ENCODE data around the gene UBE2M. TPM values are rescaled to one million over a fixed set of nuclear protein-coding genes. Genes with fewer than 3 reads are reported as not detected.
A peak's percentile ranks its signal among the peaks of the same experiment; 100 is the strongest.

Gene UBE2M
- total RNA-seq, 2 donors from 2014 or later = 17.1 to 18.9 TPM

DNA sequence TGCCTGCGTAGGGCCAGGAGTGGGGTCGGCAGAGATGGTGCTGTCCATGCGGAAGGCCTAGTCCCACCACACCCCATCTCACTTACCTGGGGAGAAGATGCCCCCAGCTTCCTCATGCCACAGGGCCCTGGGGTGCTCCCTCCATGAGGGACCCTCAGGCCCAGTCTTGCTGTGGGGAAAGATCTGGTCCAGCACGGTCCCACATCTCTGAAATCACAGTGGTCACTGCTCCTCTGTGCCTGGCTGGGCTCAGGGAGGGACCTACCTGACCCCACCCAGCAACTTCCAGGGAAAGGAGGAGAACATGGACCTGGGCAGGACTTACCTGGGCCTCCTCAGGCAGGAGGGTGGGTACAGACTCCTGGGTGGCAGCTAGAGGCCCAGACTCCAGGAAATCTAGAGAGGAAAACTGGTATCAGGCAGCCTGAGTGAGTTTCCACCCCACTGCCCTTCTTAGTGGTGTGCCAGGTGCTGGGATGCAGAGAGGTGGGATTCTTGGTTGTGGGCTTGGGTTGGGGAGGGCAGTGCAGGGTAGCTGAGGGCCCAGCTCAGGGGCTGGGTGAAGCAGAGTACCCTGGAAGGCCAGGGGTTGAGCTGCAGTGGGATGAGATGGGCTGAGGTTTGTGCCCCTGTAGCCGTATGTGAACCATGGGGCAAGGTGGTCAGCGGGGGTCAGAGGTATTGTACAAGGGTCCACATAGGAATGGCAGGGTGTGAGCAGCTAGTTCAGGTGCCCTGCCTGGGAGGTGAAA, 11.0 kb upstream of the UBE2M start:
- ATAC-seq (ENCODE audit: insufficient number of reproducible peaks, low FRiP score, low read depth) (no peak), DNase-seq (ENCODE audit: low spot score) (no peak)
- H3K27me3 ChIP-seq (replicated peaks; ENCODE audit: insufficient read depth) = no peaks in the 10 kb centered on the region
- H3K4me1 ChIP-seq (ENCODE audit: control insufficient read depth in 1 of 2, low read depth in 2 of 2) = peaks cover 9 to 21% of the 10 kb centered on the region in 2 donors
- H3K36me3 ChIP-seq = peaks cover 24% of the 10 kb centered on the region
- H3K9me3 ChIP-seq = no peaks in the 10 kb centered on the region
- no peak overlapping the region for H3K27ac ChIP-seq
- no peak overlapping the region for H3K4me3 ChIP-seq
- TF ChIP-seq, protein P1, sequence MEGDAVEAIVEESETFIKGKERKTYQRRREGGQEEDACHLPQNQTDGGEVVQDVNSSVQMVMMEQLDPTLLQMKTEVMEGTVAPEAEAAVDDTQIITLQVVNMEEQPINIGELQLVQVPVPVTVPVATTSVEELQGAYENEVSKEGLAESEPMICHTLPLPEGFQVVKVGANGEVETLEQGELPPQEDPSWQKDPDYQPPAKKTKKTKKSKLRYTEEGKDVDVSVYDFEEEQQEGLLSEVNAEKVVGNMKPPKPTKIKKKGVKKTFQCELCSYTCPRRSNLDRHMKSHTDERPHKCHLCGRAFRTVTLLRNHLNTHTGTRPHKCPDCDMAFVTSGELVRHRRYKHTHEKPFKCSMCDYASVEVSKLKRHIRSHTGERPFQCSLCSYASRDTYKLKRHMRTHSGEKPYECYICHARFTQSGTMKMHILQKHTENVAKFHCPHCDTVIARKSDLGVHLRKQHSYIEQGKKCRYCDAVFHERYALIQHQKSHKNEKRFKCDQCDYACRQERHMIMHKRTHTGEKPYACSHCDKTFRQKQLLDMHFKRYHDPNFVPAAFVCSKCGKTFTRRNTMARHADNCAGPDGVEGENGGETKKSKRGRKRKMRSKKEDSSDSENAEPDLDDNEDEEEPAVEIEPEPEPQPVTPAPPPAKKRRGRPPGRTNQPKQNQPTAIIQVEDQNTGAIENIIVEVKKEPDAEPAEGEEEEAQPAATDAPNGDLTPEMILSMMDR (IDR thresholded peaks at IDR 0.05) = no peak

DNA sequence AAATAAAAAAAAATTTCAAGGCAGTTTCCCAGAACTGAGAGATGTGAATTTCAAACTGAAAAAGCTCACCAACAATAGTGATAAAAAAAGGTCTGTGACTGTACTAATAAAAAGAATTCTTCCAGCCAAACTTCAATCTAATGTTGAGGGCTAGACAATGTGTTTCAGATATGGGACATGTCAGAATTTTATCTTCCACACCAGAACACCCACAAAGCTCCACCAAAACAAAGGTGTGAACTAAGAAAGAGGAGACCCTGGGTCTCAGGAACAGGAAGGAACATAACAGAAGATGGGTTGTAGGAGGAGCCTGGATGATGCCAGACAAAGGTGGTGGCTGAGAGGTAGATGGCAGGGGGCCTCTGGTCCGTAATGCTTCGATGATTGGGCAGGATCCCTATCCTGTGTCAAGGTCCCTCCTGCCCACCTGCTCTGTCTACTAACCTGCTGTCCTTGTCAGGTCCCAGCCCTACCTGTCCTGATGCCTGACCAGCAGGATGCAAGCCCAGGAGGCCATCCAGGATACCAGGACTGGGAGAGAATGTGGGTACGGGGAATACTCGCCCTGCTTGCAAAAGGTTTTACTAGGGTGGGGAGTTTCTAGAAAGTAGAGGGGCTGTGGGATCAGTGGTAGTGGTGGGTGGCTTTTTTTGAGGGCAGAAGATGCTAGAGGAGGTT, 10.2 kb upstream of the UBE2M start:
- TF ChIP-seq, protein P1 (IDR thresholded peaks at IDR 0.05) = no peak
- no peak for DNase-seq (ENCODE audit: low spot score)

DNA sequence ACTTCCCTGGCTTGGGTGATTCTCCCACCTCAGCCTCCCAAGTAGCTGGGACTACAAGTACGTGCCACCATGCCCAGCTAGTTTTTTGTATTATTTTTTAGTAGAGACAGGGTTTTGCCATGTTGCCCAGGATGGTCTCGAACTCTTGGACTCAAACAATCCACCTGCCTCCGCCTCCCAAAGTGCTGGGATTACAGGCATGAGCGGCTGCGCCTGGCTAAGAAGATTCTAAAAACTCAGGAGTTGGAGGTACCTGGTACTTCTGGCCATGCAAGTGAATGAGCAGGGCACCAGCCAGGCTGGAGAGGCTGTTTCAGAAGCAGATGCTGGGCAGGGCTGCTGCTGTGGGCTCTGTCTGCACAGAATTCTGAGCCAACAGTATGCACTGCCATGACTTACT, 8.6 kb upstream of the UBE2M start:
- Histone ChIP-seq H3K9me3 (no peaks in the 10 kb centered on the region), H3K4me3 (no peak overlapping the region), H3K36me3 (peaks cover 24% of the 10 kb centered on the region), H3K27me3 (replicated peaks; ENCODE audit: insufficient read depth) (no peaks in the 10 kb centered on the region), H3K4me1 (ENCODE audit: control insufficient read depth in 1 of 2, low read depth in 2 of 2) (peaks cover 9 to 23% of the 10 kb centered on the region in 2 donors), H3K27ac (no peak overlapping the region)
- DNase-seq (ENCODE audit: low spot score) (no peak), ATAC-seq (ENCODE audit: insufficient number of reproducible peaks, low FRiP score, low read depth) (no peak)
- TF ChIP-seq, protein P1 (IDR thresholded peaks at IDR 0.05) = no peak

More for the DNA sequence above, 10.2 kb upstream of the UBE2M start:
- Histone ChIP-seq H3K9me3 (no peaks in the 10 kb centered on the region), H3K4me1 (ENCODE audit: control insufficient read depth in 1 of 2, low read depth in 2 of 2) (peaks cover 5 to 13% of the 10 kb centered on the region in 2 donors), H3K4me3 (no peak overlapping the region), H3K27me3 (replicated peaks; ENCODE audit: insufficient read depth) (no peaks in the 10 kb centered on the region), H3K27ac (no peak overlapping the region), H3K36me3 (peaks cover 24% of the 10 kb centered on the region)
- ATAC-seq (ENCODE audit: insufficient number of reproducible peaks, low FRiP score, low read depth) = no peak

DNA sequence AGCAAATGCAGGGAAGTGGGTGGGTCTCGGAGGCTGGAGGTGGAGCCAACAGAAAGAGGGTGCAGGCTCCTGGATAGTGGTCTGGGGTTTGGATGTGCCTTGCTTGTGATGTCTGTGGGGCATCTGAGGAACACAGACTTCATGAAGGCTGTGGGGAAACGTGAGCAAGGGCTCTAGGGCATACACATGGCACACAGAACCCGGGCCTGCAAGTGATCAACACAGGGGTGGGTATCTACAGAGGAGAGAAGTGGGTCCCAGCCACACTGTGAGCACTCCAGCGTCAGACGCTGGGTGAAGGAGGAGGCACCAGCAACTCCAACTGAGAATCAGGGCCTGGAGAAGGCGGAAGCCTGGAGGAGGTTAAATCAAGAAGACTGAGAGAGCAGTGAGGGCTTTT, 5.4 kb upstream of the UBE2M start:
- H3K9me3 ChIP-seq = no peaks in the 10 kb centered on the region
- no peak overlapping the region for H3K4me3 ChIP-seq
- no peak overlapping the region for H3K27ac ChIP-seq
- ATAC-seq (ENCODE audit: insufficient number of reproducible peaks, low FRiP score, low read depth) = no peak
- TF ChIP-seq, protein P1 (IDR thresholded peaks at IDR 0.05) = no peak
- peaks cover 4% of the 10 kb centered on the region for H3K36me3 ChIP-seq
- H3K27me3 ChIP-seq (replicated peaks; ENCODE audit: insufficient read depth) = no peaks in the 10 kb centered on the region
- H3K4me1 ChIP-seq (ENCODE audit: control insufficient read depth in 1 of 2, low read depth in 2 of 2) = peaks cover 16 to 35% of the 10 kb centered on the region in 2 donors
- DNase-seq (ENCODE audit: low spot score) = no peak

DNA sequence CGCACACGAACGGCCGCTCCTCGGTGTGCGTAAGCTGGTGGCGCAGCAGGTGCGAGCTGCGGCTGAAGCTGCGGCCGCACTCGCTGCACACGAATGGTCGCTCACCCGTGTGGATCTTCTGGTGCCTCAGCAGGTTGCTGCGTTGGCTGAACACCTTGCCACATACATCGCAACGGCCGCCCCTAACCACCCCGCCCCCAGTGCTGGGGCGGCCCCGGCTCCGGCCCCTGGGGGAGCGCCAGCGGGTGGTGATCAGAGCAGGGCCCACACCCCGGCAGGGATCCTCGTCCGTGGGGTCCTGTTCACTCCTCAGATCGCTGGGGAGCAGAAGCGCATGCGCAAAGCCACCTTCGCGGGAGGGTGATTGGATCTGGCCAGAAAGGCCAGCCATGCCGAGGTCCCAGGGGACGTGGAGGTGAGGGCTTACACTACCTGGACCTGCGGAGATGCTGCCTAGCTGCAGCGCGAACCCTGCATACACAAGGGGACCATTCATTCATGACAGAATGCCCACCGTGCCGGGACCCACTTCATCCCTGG, 4.7 kb upstream of the UBE2M start:
- no peak for ATAC-seq (ENCODE audit: insufficient number of reproducible peaks, low FRiP score, low read depth)

More for the DNA sequence above, 4.7 kb upstream of the UBE2M start:
- Histone ChIP-seq H3K9me3 (no peaks in the 10 kb centered on the region), H3K4me3 (peak overlapping the region; percentile 68), H3K36me3 (peaks cover 4% of the 10 kb centered on the region), H3K27me3 (replicated peaks; ENCODE audit: insufficient read depth) (no peaks in the 10 kb centered on the region), H3K27ac (peak overlapping the region; percentile 37 to 46), H3K4me1 (ENCODE audit: control insufficient read depth in 1 of 2, low read depth in 2 of 2) (peaks cover 16 to 35% of the 10 kb centered on the region in 2 donors)
- TF ChIP-seq, protein P1 (IDR thresholded peaks at IDR 0.05) = no peak
- DNase-seq (ENCODE audit: low spot score) = no peak
